ENCODE measurements around the gene C19orf67. TPM values are rescaled to one million over a fixed set of nuclear protein-coding genes. Genes with fewer than 3 reads are reported as not detected.

The C19orf67 gene
- total and polyA plus RNA-seq, 2 donors (not counting 1 experiment from before 2014, with no cell fraction given), result 1.2 TPM; not detected in 1

DNA sequence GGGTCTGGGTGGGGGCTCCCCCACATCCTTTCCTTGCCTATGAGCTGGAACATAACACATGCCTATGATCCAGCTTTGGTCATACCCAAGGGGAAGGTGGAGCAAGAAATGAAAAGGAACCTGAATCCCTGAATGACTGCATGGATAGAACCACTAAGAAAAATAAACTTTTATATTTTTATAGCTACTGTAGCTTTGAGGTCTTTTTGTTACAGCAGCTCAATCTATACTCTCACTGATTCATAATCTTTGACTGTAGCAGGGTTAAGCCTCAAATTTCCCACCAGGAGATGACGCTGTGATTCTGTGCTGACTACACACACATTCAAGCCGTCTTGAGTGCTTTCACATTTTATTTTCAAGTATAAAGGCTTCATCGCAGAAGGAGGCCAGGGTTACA is 32.6 kb downstream of the C19orf67 start:
- peaks cover 0 to 11% (median 2%) of the 10 kb centered on the region in 3 donors for H3K9me3 ChIP-seq (ENCODE audit: control extremely low read depth in 1 of 3, control insufficient read depth in 2 of 3, insufficient read depth in 1 of 3, low read length in 2 of 3)
- H3K4me3 ChIP-seq (ENCODE audit: control extremely low read depth in 1 of 5, extremely low read depth in 1 of 5, insufficient read depth in 1 of 5, low read depth in 2 of 5, low read length in 4 of 5), result no peak overlapping the region
- no peak overlapping the region for H3K4me3 Mint-ChIP-seq
- peaks cover 9 to 44% of the 10 kb centered on the region in 2 experiments for H3K36me3 ChIP-seq (replicated peaks in 1 of 2; ENCODE audit: control extremely low read depth in 1 of 2, control insufficient read depth in 1 of 2, extremely low read depth in 1 of 2, insufficient read depth in 2 of 2, low read length in 1 of 2)
- peaks cover 0 to 17% (median 10%) of the 10 kb centered on the region in 4 experiments for H3K27me3 ChIP-seq (replicated peaks in 1 of 4; ENCODE audit: control extremely low read depth in 1 of 4, control insufficient read depth in 3 of 4, insufficient read depth in 4 of 4, low read length in 3 of 4)
- ATAC-seq (ENCODE audit: low read depth) (no peak), DNase-seq (no peak)
- ChIA-PET CTCF (interaction anchor here (0.8 to 2.0 kb wide), 6 partner anchors 9 to 172 kb away, joined by 3 to 8 read pairs (median 3); partner anchors contain the start of gene MISP3), POLR2A (interaction anchor here (0.6 to 0.7 kb wide), 3 partner anchors 8 to 38 kb away, joined by 3 to 6 read pairs (median 5); no protein-coding TSS in a partner anchor)
- H3K9ac ChIP-seq (ENCODE audit: low read length), result no peak overlapping the region
- no peak overlapping the region for H3K27ac Mint-ChIP-seq
- H3K27ac ChIP-seq (ENCODE audit: low read length in 2 of 2), result no peak overlapping the region
- H3K4me1 ChIP-seq (ENCODE audit: control insufficient read depth in 2 of 2, insufficient read depth in 2 of 2, low read length in 2 of 2), result peaks cover 6 to 10% of the 10 kb centered on the region in 2 donors
- WGBS (ENCODE audit: insufficient coverage), result 100% methylated on average over 1 of the region's 3 CpGs
- peaks cover 8% of the 10 kb centered on the region for H3K4me1 Mint-ChIP-seq
- TF ChIP-seq, protein P1, sequence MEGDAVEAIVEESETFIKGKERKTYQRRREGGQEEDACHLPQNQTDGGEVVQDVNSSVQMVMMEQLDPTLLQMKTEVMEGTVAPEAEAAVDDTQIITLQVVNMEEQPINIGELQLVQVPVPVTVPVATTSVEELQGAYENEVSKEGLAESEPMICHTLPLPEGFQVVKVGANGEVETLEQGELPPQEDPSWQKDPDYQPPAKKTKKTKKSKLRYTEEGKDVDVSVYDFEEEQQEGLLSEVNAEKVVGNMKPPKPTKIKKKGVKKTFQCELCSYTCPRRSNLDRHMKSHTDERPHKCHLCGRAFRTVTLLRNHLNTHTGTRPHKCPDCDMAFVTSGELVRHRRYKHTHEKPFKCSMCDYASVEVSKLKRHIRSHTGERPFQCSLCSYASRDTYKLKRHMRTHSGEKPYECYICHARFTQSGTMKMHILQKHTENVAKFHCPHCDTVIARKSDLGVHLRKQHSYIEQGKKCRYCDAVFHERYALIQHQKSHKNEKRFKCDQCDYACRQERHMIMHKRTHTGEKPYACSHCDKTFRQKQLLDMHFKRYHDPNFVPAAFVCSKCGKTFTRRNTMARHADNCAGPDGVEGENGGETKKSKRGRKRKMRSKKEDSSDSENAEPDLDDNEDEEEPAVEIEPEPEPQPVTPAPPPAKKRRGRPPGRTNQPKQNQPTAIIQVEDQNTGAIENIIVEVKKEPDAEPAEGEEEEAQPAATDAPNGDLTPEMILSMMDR (IDR thresholded peaks at IDR 0.05), result no peak
- TF ChIP-seq EZH2 (IDR thresholded peaks at IDR 0.05; ENCODE audit: borderline replicate concordance, insufficient read depth, low read depth, low read length, poor library complexity, severe bottlenecking), result no peak
- H4K20me1 ChIP-seq (ENCODE audit: control insufficient read depth, insufficient read depth, low read length, poor library complexity, severe bottlenecking), result peaks cover 20% of the 10 kb centered on the region
- no peak overlapping the region for H3K4me2 ChIP-seq (replicated peaks; ENCODE audit: low read depth, low read length, poor library complexity, severe bottlenecking)
- no peaks in the 10 kb centered on the region for H3K9me3 Mint-ChIP-seq (ENCODE audit: insufficient read depth)
- peaks cover 8% of the 10 kb centered on the region for H3K27me3 Mint-ChIP-seq
- H2AFZ ChIP-seq (ENCODE audit: insufficient read depth, low read depth, low read length, poor library complexity, severe bottlenecking), result no peak overlapping the region
- no peaks in the 10 kb centered on the region for H3K79me2 ChIP-seq (ENCODE audit: control insufficient read depth, insufficient read depth, low read length)
- intact Hi-C loops (cut with micrococcal nuclease), result no loop called here

- peaks cover 0 to 12% (median 6%) of the 10 kb centered on the region in 4 experiments for H3K27me3 ChIP-seq (replicated peaks in 1 of 4; ENCODE audit: control extremely low read depth in 1 of 4, control insufficient read depth in 3 of 4, insufficient read depth in 4 of 4, low read length in 3 of 4)
- DNase-seq (no peak), ATAC-seq (ENCODE audit: low read depth) (no peak)
- no peak for TF ChIP-seq EZH2 (IDR thresholded peaks at IDR 0.05; ENCODE audit: borderline replicate concordance, insufficient read depth, low read depth, low read length, poor library complexity, severe bottlenecking)
- TF ChIP-seq, protein P1 (IDR thresholded peaks at IDR 0.05), result no peak
- Mint-ChIP-seq H3K9me3 (ENCODE audit: insufficient read depth) (no peaks in the 10 kb centered on the region), H3K27ac (no peak overlapping the region), H3K4me1 (peaks cover 4% of the 10 kb centered on the region), H3K27me3 (peaks cover 6% of the 10 kb centered on the region), H3K4me3 (no peak overlapping the region)
- H3K27ac ChIP-seq (ENCODE audit: low read length in 2 of 2), result no peak overlapping the region
- no peaks in the 10 kb centered on the region for H3K79me2 ChIP-seq (ENCODE audit: control insufficient read depth, insufficient read depth, low read length)
- peaks cover 0 to 11% (median 2%) of the 10 kb centered on the region in 3 donors for H3K9me3 ChIP-seq (ENCODE audit: control extremely low read depth in 1 of 3, control insufficient read depth in 2 of 3, insufficient read depth in 1 of 3, low read length in 2 of 3)
- H2AFZ ChIP-seq (ENCODE audit: insufficient read depth, low read depth, low read length, poor library complexity, severe bottlenecking), result no peak overlapping the region
- no peak overlapping the region for H3K4me3 ChIP-seq (ENCODE audit: control extremely low read depth in 1 of 5, extremely low read depth in 1 of 5, insufficient read depth in 1 of 5, low read depth in 2 of 5, low read length in 4 of 5)
- intact Hi-C loops (cut with micrococcal nuclease), result no loop called here
- no peak overlapping the region for H3K4me2 ChIP-seq (replicated peaks; ENCODE audit: low read depth, low read length, poor library complexity, severe bottlenecking)
- WGBS (ENCODE audit: insufficient coverage), result 97% methylated on average over 4 of the region's 6 CpGs
- POLR2A ChIA-PET, result interaction anchor here (0.6 to 0.7 kb wide), 2 partner anchors 9 to 37 kb away, joined by 3 to 6 read pairs; no protein-coding TSS in a partner anchor
- H3K9ac ChIP-seq (ENCODE audit: low read length), result no peak overlapping the region
- H3K4me1 ChIP-seq (ENCODE audit: control insufficient read depth in 2 of 2, insufficient read depth in 2 of 2, low read length in 2 of 2), result peaks cover 2 to 5% of the 10 kb centered on the region in 2 donors
- peaks cover 20% of the 10 kb centered on the region for H4K20me1 ChIP-seq (ENCODE audit: control insufficient read depth, insufficient read depth, low read length, poor library complexity, severe bottlenecking)
- H3K36me3 ChIP-seq (replicated peaks in 1 of 2; ENCODE audit: control extremely low read depth in 1 of 2, control insufficient read depth in 1 of 2, extremely low read depth in 1 of 2, insufficient read depth in 2 of 2, low read length in 1 of 2), result peaks cover 9 to 44% of the 10 kb centered on the region in 2 experiments
- CTCF ChIA-PET, result interaction anchor here (0.5 to 2.0 kb wide), 7 partner anchors 9 to 308 kb away, joined by 3 to 8 read pairs (median 3); partner anchors contain the start of gene MISP3
These were observed 33.1 kb downstream of the C19orf67 start for GRCh38 chr19:14052470-14052869.

All from B cell (primary cell).